ENCODE data around the gene TMEM154.

DNA sequence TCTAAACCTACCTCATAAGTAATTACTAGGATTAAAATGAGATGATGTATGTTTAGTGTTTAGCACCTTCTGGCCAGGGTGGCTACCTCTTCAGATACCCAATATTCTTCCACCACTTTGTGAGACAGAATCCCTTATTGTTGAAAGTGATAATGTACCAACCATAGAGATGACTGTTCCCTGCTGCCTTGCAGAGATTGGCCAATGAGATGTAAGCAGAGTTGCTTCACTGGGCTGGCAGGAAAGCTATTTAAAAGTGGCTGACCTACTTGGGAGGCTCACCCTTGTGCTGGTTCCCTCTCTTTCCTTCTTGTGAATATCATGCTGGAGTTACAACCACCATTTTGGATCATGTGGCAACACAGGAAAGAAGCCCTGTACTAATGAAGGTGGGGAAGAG is 58.9 kb downstream of the TMEM154 start:
- no peak for TF ChIP-seq POLR2A (IDR thresholded peaks at IDR 0.05)
- TF ChIP-seq, protein P1, sequence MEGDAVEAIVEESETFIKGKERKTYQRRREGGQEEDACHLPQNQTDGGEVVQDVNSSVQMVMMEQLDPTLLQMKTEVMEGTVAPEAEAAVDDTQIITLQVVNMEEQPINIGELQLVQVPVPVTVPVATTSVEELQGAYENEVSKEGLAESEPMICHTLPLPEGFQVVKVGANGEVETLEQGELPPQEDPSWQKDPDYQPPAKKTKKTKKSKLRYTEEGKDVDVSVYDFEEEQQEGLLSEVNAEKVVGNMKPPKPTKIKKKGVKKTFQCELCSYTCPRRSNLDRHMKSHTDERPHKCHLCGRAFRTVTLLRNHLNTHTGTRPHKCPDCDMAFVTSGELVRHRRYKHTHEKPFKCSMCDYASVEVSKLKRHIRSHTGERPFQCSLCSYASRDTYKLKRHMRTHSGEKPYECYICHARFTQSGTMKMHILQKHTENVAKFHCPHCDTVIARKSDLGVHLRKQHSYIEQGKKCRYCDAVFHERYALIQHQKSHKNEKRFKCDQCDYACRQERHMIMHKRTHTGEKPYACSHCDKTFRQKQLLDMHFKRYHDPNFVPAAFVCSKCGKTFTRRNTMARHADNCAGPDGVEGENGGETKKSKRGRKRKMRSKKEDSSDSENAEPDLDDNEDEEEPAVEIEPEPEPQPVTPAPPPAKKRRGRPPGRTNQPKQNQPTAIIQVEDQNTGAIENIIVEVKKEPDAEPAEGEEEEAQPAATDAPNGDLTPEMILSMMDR (IDR thresholded peaks at IDR 0.05), result no peak
